Panc1 (cell line): Measurements from ENCODE around the gene PITRM1. TPM values are rescaled to one million over a fixed set of nuclear protein-coding genes. Genes with fewer than 3 reads are reported as not detected.

Experiments used
- ATAC-seq: fragments of 200-7000 bp; cut with Tn5 transposase; 2 replicates; pipeline ENCODE4 v1.9.1; 2020; ENCODE audit warnings: mild to moderate bottlenecking, moderate library complexity
- BruUV-seq: library from RNA; stranded (reverse); fragments of 400-500 nt; replicated peaks from 2 replicates; lab custom pipeline; 2021; lab: Mats Ljungman, UMichigan
- CTCF ChIA-PET: fragments of 300-600 bp; sonication (Branson Sonifier 250); formaldehyde crosslinking; loops from one replicate; lab custom pipeline; 2022; ENCODE audit warnings: antibody characterized with exemption; lab: Charles Lee
- POLR2A ChIA-PET: fragments of 300-600 bp; sonication (Branson Sonifier 250); formaldehyde crosslinking; loops from one replicate; lab custom pipeline; 2022; ENCODE audit warnings: antibody characterized with exemption; lab: Charles Lee
- DNase-seq: peaks from one replicate; pipeline ENCODE4 v3.0.0-alpha.2; 2010; ENCODE audit warnings: low read depth, low spot score
- H3K27ac ChIP-seq: 2 replicates; pipeline ENCODE4 v1.5.1; 2011; ENCODE audit warnings: mild to moderate bottlenecking, low read length, inconsistent platforms
- H3K27me3 ChIP-seq: fragments of 200-500 bp; sonication (Bioruptor generic); 2 replicates; pipeline ENCODE4 v1.6.0; 2014; ENCODE audit warnings: low read length, inconsistent platforms; ENCODE audit not compliant: control insufficient read depth, insufficient read depth
- H3K36me3 ChIP-seq: fragments of 200-500 bp; sonication (Bioruptor generic); 2 replicates; pipeline ENCODE4 v1.5.1; 2014; ENCODE audit warnings: inconsistent platforms, mild to moderate bottlenecking, low read length, moderate library complexity; ENCODE audit not compliant: control insufficient read depth, insufficient read depth
- H3K4me1 ChIP-seq: 2 replicates; pipeline ENCODE4 v1.5.1; 2011; ENCODE audit warnings: inconsistent platforms, mild to moderate bottlenecking, low read length, moderate library complexity; ENCODE audit not compliant: control insufficient read depth, insufficient read depth
- H3K4me3 ChIP-seq, 2 experiments: 2 replicates each; pipeline ENCODE4 v1.5.1; 2011 to 2012; ENCODE audit warnings: low read depth in 2 of 2, low read length in 2 of 2, mild to moderate bottlenecking in 2 of 2, inconsistent platforms in 1 of 2, moderate library complexity in 1 of 2
- H3K9me3 ChIP-seq: fragments of 200-500 bp; sonication (Bioruptor generic); 2 replicates; pipeline ENCODE4 v1.5.1; 2014; ENCODE audit warnings: low read depth, mild to moderate bottlenecking, inconsistent platforms, low read length, moderate library complexity; ENCODE audit not compliant: control insufficient read depth, insufficient read depth
- CTCF ChIP-seq: fragments of 450-650 bp; IDR thresholded peaks from 2 replicates; pipeline ENCODE4 v1.5.1; 2017; ENCODE audit warnings: mild to moderate bottlenecking
- POLR2AphosphoS5 ChIP-seq: IDR thresholded peaks from 2 replicates; pipeline ENCODE4 v1.6.1; 2012; ENCODE audit warnings: mild to moderate bottlenecking, low read depth, low read length, moderate library complexity
- in situ Hi-C: cut with HindIII; loops from 2 replicates; pipeline ENCODE4 v1.10.0; 2016; ENCODE audit warnings: low sequenced_read_pairs, low pct_unique_long_range_greater_than_20kb
- intact Hi-C: fragments of 100-400 bp; cut with micrococcal nuclease; formaldehyde crosslinking; loops from one replicate; pipeline ENCODE4 v1.10.0; 2022; ENCODE audit not compliant: unreplicated experiment
- total RNA-seq: library from RNA; stranded (reverse); gene quantifications from one replicate; pipeline ENCODE4 v1.2.1, GENCODE V29; 2021; ENCODE audit not compliant: unreplicated experiment
- TF ChIP-seq, protein P1 (sequence below), 2 experiments: IDR thresholded peaks; 2 replicates each; pipeline ENCODE4 v1.6.1; 2011 to 2012; ENCODE audit warnings: low read depth in 2 of 2, control low read depth in 1 of 2, low read length in 1 of 2, mild to moderate bottlenecking in 1 of 2, moderate library complexity in 1 of 2; ENCODE audit not compliant: insufficient read depth in 1 of 2

The PITRM1 gene
- total RNA-seq, 1 experiment from 2014 or later, result 63.5 TPM

DNA sequence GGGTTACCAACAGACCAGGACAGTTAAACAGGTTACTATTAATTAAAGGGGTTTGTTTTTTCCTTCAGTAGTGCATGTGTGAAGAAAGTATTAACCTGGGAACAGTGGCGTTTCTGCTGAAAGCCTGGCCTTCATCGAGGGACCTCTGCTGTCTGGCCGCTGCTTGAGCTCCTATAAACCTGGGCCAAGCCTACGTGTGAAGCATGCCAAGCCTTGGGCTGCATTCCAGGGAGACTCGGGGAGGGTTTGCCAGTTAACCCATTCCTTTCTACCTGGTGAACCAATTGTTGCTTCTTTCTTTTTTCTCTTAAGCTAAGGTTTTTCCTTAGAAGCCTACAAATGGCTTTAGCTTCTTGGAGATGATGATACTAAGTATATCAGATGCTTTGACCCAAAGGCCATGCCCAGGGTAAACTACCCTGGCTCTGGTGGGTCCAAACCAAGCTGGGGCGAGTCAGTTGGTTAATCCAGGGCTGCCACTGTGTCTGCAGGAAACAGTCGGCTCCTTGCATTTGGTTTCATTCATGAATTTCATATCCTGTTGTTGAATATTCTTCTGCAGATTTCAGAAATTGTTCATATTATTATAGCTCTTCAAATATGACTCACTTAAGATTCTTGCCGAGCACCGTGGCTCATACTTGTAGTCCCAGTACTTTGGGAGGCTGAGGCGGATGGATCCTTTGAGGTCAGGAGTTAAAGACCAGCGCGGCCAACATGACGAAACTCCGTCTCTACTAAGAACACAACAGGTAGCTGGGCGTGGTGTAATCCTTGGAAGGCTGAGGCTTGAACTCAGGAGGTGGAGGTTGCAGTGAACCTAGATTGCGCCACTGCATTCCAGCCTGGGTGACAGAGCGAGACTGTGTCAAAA, 81.4 kb downstream of the PITRM1 start:
- peak overlapping the region; percentile 90 for H3K27ac ChIP-seq
- in situ Hi-C loops (no loop called here), intact Hi-C loops (no loop called here)
- CTCF ChIA-PET, result no interaction called here
- H3K27me3 ChIP-seq, result no peaks in the 10 kb centered on the region
- peaks cover 84% of the 10 kb centered on the region for H3K4me1 ChIP-seq
- no peaks in the 10 kb centered on the region; the same call in 1 of the 2 replicates for H3K36me3 ChIP-seq
- no TSS peak for BruUV-seq
- ATAC-seq (peak; percentile 54), DNase-seq (no peak)
- no peaks in the 10 kb centered on the region for H3K9me3 ChIP-seq
- peak overlapping the region in 1 of 2 experiments; percentile 41; a peak in 2 of 4 replicates for H3K4me3 ChIP-seq
- TF ChIP-seq, protein P1, sequence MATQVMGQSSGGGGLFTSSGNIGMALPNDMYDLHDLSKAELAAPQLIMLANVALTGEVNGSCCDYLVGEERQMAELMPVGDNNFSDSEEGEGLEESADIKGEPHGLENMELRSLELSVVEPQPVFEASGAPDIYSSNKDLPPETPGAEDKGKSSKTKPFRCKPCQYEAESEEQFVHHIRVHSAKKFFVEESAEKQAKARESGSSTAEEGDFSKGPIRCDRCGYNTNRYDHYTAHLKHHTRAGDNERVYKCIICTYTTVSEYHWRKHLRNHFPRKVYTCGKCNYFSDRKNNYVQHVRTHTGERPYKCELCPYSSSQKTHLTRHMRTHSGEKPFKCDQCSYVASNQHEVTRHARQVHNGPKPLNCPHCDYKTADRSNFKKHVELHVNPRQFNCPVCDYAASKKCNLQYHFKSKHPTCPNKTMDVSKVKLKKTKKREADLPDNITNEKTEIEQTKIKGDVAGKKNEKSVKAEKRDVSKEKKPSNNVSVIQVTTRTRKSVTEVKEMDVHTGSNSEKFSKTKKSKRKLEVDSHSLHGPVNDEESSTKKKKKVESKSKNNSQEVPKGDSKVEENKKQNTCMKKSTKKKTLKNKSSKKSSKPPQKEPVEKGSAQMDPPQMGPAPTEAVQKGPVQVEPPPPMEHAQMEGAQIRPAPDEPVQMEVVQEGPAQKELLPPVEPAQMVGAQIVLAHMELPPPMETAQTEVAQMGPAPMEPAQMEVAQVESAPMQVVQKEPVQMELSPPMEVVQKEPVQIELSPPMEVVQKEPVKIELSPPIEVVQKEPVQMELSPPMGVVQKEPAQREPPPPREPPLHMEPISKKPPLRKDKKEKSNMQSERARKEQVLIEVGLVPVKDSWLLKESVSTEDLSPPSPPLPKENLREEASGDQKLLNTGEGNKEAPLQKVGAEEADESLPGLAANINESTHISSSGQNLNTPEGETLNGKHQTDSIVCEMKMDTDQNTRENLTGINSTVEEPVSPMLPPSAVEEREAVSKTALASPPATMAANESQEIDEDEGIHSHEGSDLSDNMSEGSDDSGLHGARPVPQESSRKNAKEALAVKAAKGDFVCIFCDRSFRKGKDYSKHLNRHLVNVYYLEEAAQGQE (IDR thresholded peaks at IDR 0.05; ENCODE audit: insufficient read depth in 1 of 2, low read depth in 2 of 2, low read length in 1 of 2), result no peak
- peak; percentile 37; the same call in 1 of the 2 replicates for TF ChIP-seq POLR2AphosphoS5
- POLR2A ChIA-PET, result interaction anchor here (0.6 to 0.9 kb wide), 2 partner anchors 10 to 14 kb away, joined by 4 to 8 read pairs; no protein-coding TSS in a partner anchor

DNA sequence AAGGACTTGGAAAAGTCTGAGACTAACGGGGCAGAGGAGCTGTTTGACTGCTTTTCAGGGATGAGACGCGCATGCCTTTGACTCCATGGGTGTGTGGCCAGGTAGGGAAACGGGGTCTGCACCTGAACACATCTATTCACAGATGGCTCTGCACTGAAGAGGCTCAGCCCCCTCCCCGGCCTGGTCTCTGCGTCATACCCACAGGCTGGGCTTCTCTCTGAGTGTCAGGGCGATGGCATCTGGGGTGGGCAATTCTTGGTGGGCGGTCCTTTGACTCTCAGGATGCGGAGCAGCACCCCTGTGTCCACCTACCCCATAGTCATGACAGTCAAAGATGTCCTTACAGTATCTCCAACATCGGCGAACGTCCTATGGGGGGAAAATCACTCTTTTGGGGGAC, 82.2 kb downstream of the PITRM1 start:
- CTCF ChIA-PET, result no interaction called here
- Histone ChIP-seq H3K9me3 (no peaks in the 10 kb centered on the region), H3K27me3 (no peaks in the 10 kb centered on the region), H3K4me1 (peaks cover 83% of the 10 kb centered on the region), H3K27ac (peak overlapping the region; percentile 90), H3K36me3 (no peaks in the 10 kb centered on the region; the same call in 1 of the 2 replicates), H3K4me3 (peak overlapping the region in 1 of 2 experiments; percentile 29; a peak in 1 of 4 replicates)
- no peak for TF ChIP-seq CTCF
- in situ Hi-C loops (no loop called here), intact Hi-C loops (no loop called here)
- POLR2A ChIA-PET, result no interaction called here
- BruUV-seq, result no TSS peak
- ATAC-seq (0 out of 2 replicates have a peak, but pooled peaks have one; percentile 12), DNase-seq (no peak)

Other genes with a start within 250 kb of the PITRM1 start
- gene PFKP, start 105.2 kb downstream of the PITRM1 start, total RNA-seq, result 232 TPM